GM19035 (cell line): Measurements from ENCODE around the gene ITFG2.
A peak's percentile ranks its signal among the peaks of the same experiment; 100 is the strongest.

Experiments
- ATAC-seq: cut with Tn5 transposase; IDR thresholded peaks from one replicate; pipeline ENCODE4 v1.9.1; 2021; ENCODE audit not compliant: unreplicated experiment

The ITFG2 gene

GRCh38 chr12:2795291-2796186, 16.9 kb upstream of the ITFG2 start:
- peak; percentile 71 for ATAC-seq

GRCh38 chr12:2796187-2796666, 16.2 kb upstream of the ITFG2 start:
- ATAC-seq: no peak

GRCh38 chr12:2797721-2798418, 14.6 kb upstream of the ITFG2 start:
- ATAC-seq: no peak

- ATAC-seq: no peak
These were observed 12.4 kb upstream of the ITFG2 start for GRCh38 chr12:2800046-2800570.

- ATAC-seq: no peak
These were observed 11.3 kb upstream of the ITFG2 start for GRCh38 chr12:2801044-2801783.

- ATAC-seq: no peak
These were observed 8.7 kb upstream of the ITFG2 start for GRCh38 chr12:2803635-2804392.

GRCh38 chr12:2804393-2805142, 7.9 kb upstream of the ITFG2 start:
- no peak for ATAC-seq

GRCh38 chr12:2805143-2805520, 7.3 kb upstream of the ITFG2 start:
- no peak for ATAC-seq

GRCh38 chr12:2806700-2807099, 5.8 kb upstream of the ITFG2 start:
- ATAC-seq: no peak

- ATAC-seq: no peak
These were observed 667 bp upstream of the ITFG2 start for GRCh38 chr12:2811801-2812200.

GRCh38 chr12:2813214-2814185, 1.0 kb downstream of the ITFG2 start:
- peak; percentile 30 for ATAC-seq

- ATAC-seq: no peak
These were observed 7.3 kb downstream of the ITFG2 start for GRCh38 chr12:2819810-2820209.

GRCh38 chr12:2820432-2820831, 8.0 kb downstream of the ITFG2 start:
- no peak for ATAC-seq

GRCh38 chr12:2823483-2823882, 11.0 kb downstream of the ITFG2 start:
- no peak for ATAC-seq

- no peak for ATAC-seq
These were observed 12.1 kb downstream of the ITFG2 start for GRCh38 chr12:2824541-2824940.

GRCh38 chr12:2825132-2825531, 12.7 kb downstream of the ITFG2 start:
- ATAC-seq: no peak

GRCh38 chr12:2826036-2826435, 13.6 kb downstream of the ITFG2 start:
- ATAC-seq: no peak

- ATAC-seq: no peak
These were observed 14.4 kb downstream of the ITFG2 start for GRCh38 chr12:2826721-2827515.
